Smooth muscle cell (in vitro differentiated cells): ENCODE data around the gene OLFM4. TPM values are rescaled to one million over a fixed set of nuclear protein-coding genes. Genes with fewer than 3 reads are reported as not detected.

Experiments
- DNase-seq: peaks from one replicate; lab custom pipeline; 2025; ENCODE audit not compliant: unreplicated experiment; lab: John Stamatoyannopoulos, UW
- H2AFZ ChIP-seq: fragments of 200-600 bp; sonication (generic); 2 replicates; pipeline ENCODE4 v1.6.0; 2016; ENCODE audit warnings: antibody characterized with exemption, low read depth, mild to moderate bottlenecking
- H3F3A ChIP-seq: fragments of 200-600 bp; sonication (generic); 2 replicates; pipeline ENCODE4 v1.6.0; 2017; ENCODE audit warnings: antibody characterized with exemption, low read depth
- H3K27ac ChIP-seq: fragments of 200-600 bp; sonication (generic); 2 replicates; pipeline ENCODE4 v1.5.1; 2016; ENCODE audit warnings: low read depth, mild to moderate bottlenecking
- H3K27me3 ChIP-seq: fragments of 200-600 bp; sonication (generic); 2 replicates; pipeline ENCODE4 v1.6.1; 2016; ENCODE audit warnings: low read depth, mild to moderate bottlenecking
- H3K36me3 ChIP-seq: fragments of 200-600 bp; sonication (generic); 2 replicates; pipeline ENCODE4 v1.5.1; 2016; ENCODE audit warnings: low read depth
- H3K4me1 ChIP-seq: fragments of 200-600 bp; sonication (generic); 2 replicates; pipeline ENCODE4 v1.5.1; 2016; ENCODE audit warnings: low read depth
- H3K4me2 ChIP-seq: fragments of 200-600 bp; sonication (generic); 2 replicates; pipeline ENCODE4 v1.6.0; 2016; ENCODE audit warnings: mild to moderate bottlenecking
- H3K4me3 ChIP-seq: fragments of 200-600 bp; sonication (generic); 2 replicates; pipeline ENCODE4 v1.5.1; 2016; ENCODE audit warnings: mild to moderate bottlenecking
- H3K79me2 ChIP-seq: fragments of 200-600 bp; sonication (generic); 2 replicates; pipeline ENCODE4 v1.6.0; 2016; ENCODE audit warnings: low read depth, mild to moderate bottlenecking
- H3K9ac ChIP-seq: fragments of 200-600 bp; sonication (generic); 2 replicates; pipeline ENCODE4 v1.6.0; 2016; ENCODE audit warnings: low read depth
- H3K9me3 ChIP-seq: fragments of 200-600 bp; sonication (generic); replicated peaks from 2 replicates; pipeline ENCODE4 v1.5.1; 2016; ENCODE audit warnings: low read depth
- H4K20me1 ChIP-seq: fragments of 200-600 bp; sonication (generic); 2 replicates; pipeline ENCODE4 v1.6.0; 2016; ENCODE audit warnings: low read depth
- CTCF ChIP-seq: fragments of 200-600 bp; sonication (generic); IDR thresholded peaks from 2 replicates; pipeline ENCODE4 v1.5.1; 2017; ENCODE audit warnings: borderline replicate concordance, mild to moderate bottlenecking, antibody characterized with exemption; ENCODE audit not compliant: insufficient read depth, poor library complexity, severe bottlenecking
- WGBS: methylation state at CpG from one replicate; pipeline ENCODE4 v1.1.7; 2016; ENCODE audit warnings: low lambda C conversion rate; 5-methylcytosine and 5-hydroxymethylcytosine counted together
- polyA plus RNA-seq: library from polyadenylated mRNA; unstranded; fragments of >200 nt; fragmentation: Nextera tagmentation; extraction: Ambion mirVana; gene quantifications from 2 replicates; pipeline ENCODE4 v1.2.1, GENCODE V29; 2016
- total RNA-seq: library from RNA; depleted of rRNA; stranded (reverse); fragments of >200 nt; gene quantifications from 2 replicates; pipeline ENCODE4 v1.2.3, GENCODE V29; 2014

The OLFM4 gene
- total and polyA plus RNA-seq, 2 experiments from 2014 or later = not detected

- no peaks in the 10 kb centered on the region for H3F3A ChIP-seq
- no peaks in the 10 kb centered on the region for H4K20me1 ChIP-seq
- no peak for DNase-seq
- WGBS = 95% methylated on average over 5 of the region's 5 CpGs
- no peaks in the 10 kb centered on the region for H3K27me3 ChIP-seq
- no peak overlapping the region for H3K27ac ChIP-seq
- no peak overlapping the region for H3K4me3 ChIP-seq
- no peak overlapping the region for H3K9ac ChIP-seq
- H3K4me2 ChIP-seq = no peak overlapping the region
- no peaks in the 10 kb centered on the region for H3K79me2 ChIP-seq
- H2AFZ ChIP-seq = no peak overlapping the region
- peaks cover 4% of the 10 kb centered on the region for H3K4me1 ChIP-seq
- no peak for TF ChIP-seq CTCF
- no peaks in the 10 kb centered on the region for H3K36me3 ChIP-seq
- no peaks in the 10 kb centered on the region for H3K9me3 ChIP-seq
These were observed 11.1 kb upstream of the OLFM4 start for GRCh38 chr13:53017433-53017970.

- Histone ChIP-seq H3K9ac (no peak overlapping the region), H3K27me3 (no peaks in the 10 kb centered on the region), H3K79me2 (no peaks in the 10 kb centered on the region), H3K9me3 (no peaks in the 10 kb centered on the region), H3K4me3 (no peak overlapping the region), H3F3A (no peaks in the 10 kb centered on the region), H3K4me1 (peaks cover 4% of the 10 kb centered on the region), H4K20me1 (no peaks in the 10 kb centered on the region), H3K27ac (no peak overlapping the region), H3K4me2 (no peak overlapping the region), H3K36me3 (no peaks in the 10 kb centered on the region), H2AFZ (no peak overlapping the region)
- 90% methylated on average over 4 of the region's 4 CpGs for WGBS
- no peak for DNase-seq
- TF ChIP-seq CTCF = no peak
These were observed 9.6 kb upstream of the OLFM4 start for GRCh38 chr13:53018690-53019647.

- no peak overlapping the region for H2AFZ ChIP-seq
- no peaks in the 10 kb centered on the region for H3K79me2 ChIP-seq
- H3F3A ChIP-seq = no peaks in the 10 kb centered on the region
- H4K20me1 ChIP-seq = no peaks in the 10 kb centered on the region
- no peak for DNase-seq
- peaks cover 4% of the 10 kb centered on the region for H3K4me1 ChIP-seq
- H3K27ac ChIP-seq = no peak overlapping the region
- no peaks in the 10 kb centered on the region for H3K27me3 ChIP-seq
- H3K9ac ChIP-seq = no peak overlapping the region
- no peaks in the 10 kb centered on the region for H3K36me3 ChIP-seq
- TF ChIP-seq CTCF = no peak
- no peak overlapping the region for H3K4me2 ChIP-seq
- H3K4me3 ChIP-seq = no peak overlapping the region
- no peaks in the 10 kb centered on the region for H3K9me3 ChIP-seq
- WGBS = 91% methylated on average over 5 of the region's 5 CpGs
These were observed 7.8 kb upstream of the OLFM4 start for GRCh38 chr13:53020764-53021335.
